K562 (cell line): ENCODE data around the gene NPAS2.

Experiments
- BRCA1 ChIP-seq, 2 experiments: fragments of 450-650 bp in 1 of 2; sonication (generic) in 1 of 2; formaldehyde crosslinking in 1 of 2; IDR thresholded peaks; 2 replicates each; pipeline versions ENCODE4 v1.5.0 to v1.6.1; 2017 to 2020; ENCODE audit warnings: mild to moderate bottlenecking in 1 of 2, missing genetic modification reagents in 1 of 2
- ELF1 ChIP-seq: fragments of 200-800 bp; sonication (Bioruptor generic); IDR thresholded peaks from 2 replicates; pipeline ENCODE4 v1.6.1; 2016; ENCODE audit warnings: missing genetic modification characterization, missing compliant biosample characterization
- MEF2D ChIP-seq: conservative IDR thresholded peaks from 2 replicates; pipeline ENCODE4 v1.6.1; 2016; ENCODE audit warnings: low read depth, missing genetic modification characterization, missing compliant biosample characterization
- RBFOX2 ChIP-seq: fragments of 200-400 bp; formaldehyde crosslinking; IDR thresholded peaks from 2 replicates; pipeline ENCODE4 v1.6.1; 2017; ENCODE audit warnings: low read depth, mild to moderate bottlenecking, low read length, moderate library complexity
- SIN3A ChIP-seq, 2 experiments: fragments of 150-350 bp in 1 of 2; IDR thresholded peaks; 2 replicates each; pipeline ENCODE4 v1.6.1; 2011 to 2016; ENCODE audit warnings: borderline replicate concordance in 2 of 2, low read depth in 2 of 2, low read length in 2 of 2, mild to moderate bottlenecking in 2 of 2, moderate library complexity in 2 of 2; ENCODE audit not compliant: control insufficient read depth in 1 of 2
- STAG1 ChIP-seq: sonication (generic); formaldehyde crosslinking; IDR thresholded peaks from 2 replicates; pipeline ENCODE4 v1.5.0; 2020; ENCODE audit warnings: missing genetic modification reagents, borderline replicate concordance
- TAF9B ChIP-seq: fragments of 450-650 bp; IDR thresholded peaks from 2 replicates; pipeline ENCODE4 v1.6.1; 2018; ENCODE audit warnings: mild to moderate bottlenecking; ENCODE audit not compliant: partially characterized antibody
- ZBTB1 ChIP-seq: sonication (generic); formaldehyde crosslinking; IDR thresholded peaks from 2 replicates; pipeline ENCODE4 v1.8.1; 2023; ENCODE audit warnings: missing genetic modification reagents, low read depth, mild to moderate bottlenecking, borderline replicate concordance
- ZNF778 ChIP-seq: fragments of 450-650 bp; formaldehyde crosslinking; IDR thresholded peaks from 2 replicates; pipeline ENCODE4 v1.4.0; 2020; ENCODE audit warnings: mild to moderate bottlenecking, moderate library complexity
- TF ChIP-seq, protein P1 (sequence below), 3 experiments: IDR thresholded peaks in 2 of 3; conservative IDR thresholded peaks in 1 of 3; 2 replicates each; pipeline ENCODE4 v1.5.1; 2011 to 2012; ENCODE audit warnings: low read length in 3 of 3, mild to moderate bottlenecking in 3 of 3, control low read depth in 2 of 3, improper control_type of control experiment in 1 of 3, inconsistent platforms in 1 of 3, low read depth in 1 of 3, mixed read lengths in 1 of 3, moderate library complexity in 1 of 3; ENCODE audit not compliant: insufficient read depth in 2 of 3
- TF ChIP-seq, protein P2 (sequence below): fragments of 250-450 bp; sonication (Bioruptor Pico); IDR thresholded peaks from 2 replicates; pipeline ENCODE4 v1.5.0; 2022; ENCODE audit warnings: mild to moderate bottlenecking

DNA sequence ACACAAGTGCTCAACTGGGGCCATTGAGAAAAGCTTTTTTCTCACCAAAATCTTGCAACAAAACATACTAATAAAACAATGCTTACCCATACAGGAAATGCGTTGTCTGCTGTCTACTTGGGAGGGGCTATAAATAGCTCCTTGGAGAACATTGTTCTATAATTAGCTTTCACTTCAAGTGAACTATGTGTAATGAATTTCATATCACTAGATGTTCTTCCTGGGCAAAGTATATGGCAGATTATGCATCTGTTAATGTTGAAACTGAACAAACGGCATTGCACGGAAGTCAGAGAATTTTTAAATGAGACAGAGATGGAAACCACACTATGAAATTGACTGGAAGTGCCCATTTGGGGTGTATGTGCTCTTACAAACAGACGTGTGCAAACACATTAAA is 6.4 kb upstream of the NPAS2 start:
- TF ChIP-seq MEF2D (no peak), STAG1 (no peak), RBFOX2 (no peak), SIN3A (IDR thresholded peaks at IDR 0.05; ENCODE audit: borderline replicate concordance in 2 of 2, control insufficient read depth in 1 of 2, low read depth in 2 of 2, low read length in 2 of 2) (no peak), ZNF778 (no peak), TAF9B (no peak), ELF1 (no peak), BRCA1 (IDR thresholded peaks at IDR 0.05) (no peak), BRCA1 (CRISPR knock-in tag; IDR thresholded peaks at IDR 0.05) (no peak), ZBTB1 (CRISPR knock-in tag) (no peak)
- TF ChIP-seq, protein P1, sequence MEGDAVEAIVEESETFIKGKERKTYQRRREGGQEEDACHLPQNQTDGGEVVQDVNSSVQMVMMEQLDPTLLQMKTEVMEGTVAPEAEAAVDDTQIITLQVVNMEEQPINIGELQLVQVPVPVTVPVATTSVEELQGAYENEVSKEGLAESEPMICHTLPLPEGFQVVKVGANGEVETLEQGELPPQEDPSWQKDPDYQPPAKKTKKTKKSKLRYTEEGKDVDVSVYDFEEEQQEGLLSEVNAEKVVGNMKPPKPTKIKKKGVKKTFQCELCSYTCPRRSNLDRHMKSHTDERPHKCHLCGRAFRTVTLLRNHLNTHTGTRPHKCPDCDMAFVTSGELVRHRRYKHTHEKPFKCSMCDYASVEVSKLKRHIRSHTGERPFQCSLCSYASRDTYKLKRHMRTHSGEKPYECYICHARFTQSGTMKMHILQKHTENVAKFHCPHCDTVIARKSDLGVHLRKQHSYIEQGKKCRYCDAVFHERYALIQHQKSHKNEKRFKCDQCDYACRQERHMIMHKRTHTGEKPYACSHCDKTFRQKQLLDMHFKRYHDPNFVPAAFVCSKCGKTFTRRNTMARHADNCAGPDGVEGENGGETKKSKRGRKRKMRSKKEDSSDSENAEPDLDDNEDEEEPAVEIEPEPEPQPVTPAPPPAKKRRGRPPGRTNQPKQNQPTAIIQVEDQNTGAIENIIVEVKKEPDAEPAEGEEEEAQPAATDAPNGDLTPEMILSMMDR (IDR thresholded peaks at IDR 0.05 in 2 of 3, conservative IDR thresholded peaks at IDR 0.05 in 1 of 3; ENCODE audit: insufficient read depth in 2 of 3, low read depth in 1 of 3, low read length in 3 of 3), result no peak
- TF ChIP-seq, protein P2, sequence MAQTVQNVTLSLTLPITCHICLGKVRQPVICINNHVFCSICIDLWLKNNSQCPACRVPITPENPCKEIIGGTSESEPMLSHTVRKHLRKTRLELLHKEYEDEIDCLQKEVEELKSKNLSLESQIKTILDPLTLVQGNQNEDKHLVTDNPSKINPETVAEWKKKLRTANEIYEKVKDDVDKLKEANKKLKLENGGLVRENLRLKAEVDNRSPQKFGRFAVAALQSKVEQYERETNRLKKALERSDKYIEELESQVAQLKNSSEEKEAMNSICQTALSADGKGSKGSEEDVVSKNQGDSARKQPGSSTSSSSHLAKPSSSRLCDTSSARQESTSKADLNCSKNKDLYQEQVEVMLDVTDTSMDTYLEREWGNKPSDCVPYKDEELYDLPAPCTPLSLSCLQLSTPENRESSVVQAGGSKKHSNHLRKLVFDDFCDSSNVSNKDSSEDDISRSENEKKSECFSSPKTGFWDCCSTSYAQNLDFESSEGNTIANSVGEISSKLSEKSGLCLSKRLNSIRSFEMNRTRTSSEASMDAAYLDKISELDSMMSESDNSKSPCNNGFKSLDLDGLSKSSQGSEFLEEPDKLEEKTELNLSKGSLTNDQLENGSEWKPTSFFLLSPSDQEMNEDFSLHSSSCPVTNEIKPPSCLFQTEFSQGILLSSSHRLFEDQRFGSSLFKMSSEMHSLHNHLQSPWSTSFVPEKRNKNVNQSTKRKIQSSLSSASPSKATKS (CRISPR knock-in tag), result no peak
